Fibroblast of skin of right biceps (primary cell): Measurements from ENCODE around the gene ADAMTS16.

Source experiments
- DNase-seq: peaks from one replicate; pipeline ENCODE4 v3.0.0-alpha.2; 2013

The ADAMTS16 gene

GRCh38 chr5:5293029-5293428 lies 152.9 kb downstream of the ADAMTS16 start:
- no peak for DNase-seq

- DNase-seq: no peak
These were observed 154.3 kb downstream of the ADAMTS16 start for GRCh38 chr5:5294429-5294828.

GRCh38 chr5:5295351-5295750 lies 155.2 kb downstream of the ADAMTS16 start:
- DNase-seq: no peak

- DNase-seq: no peak
These were observed 155.9 kb downstream of the ADAMTS16 start for GRCh38 chr5:5296051-5296450.

GRCh38 chr5:5297432-5298067 lies 157.4 kb downstream of the ADAMTS16 start:
- no peak for DNase-seq

GRCh38 chr5:5298068-5298633 lies 158.0 kb downstream of the ADAMTS16 start:
- DNase-seq: no peak

GRCh38 chr5:5298841-5299541 lies 158.9 kb downstream of the ADAMTS16 start:
- DNase-seq: no peak

GRCh38 chr5:5301176-5301575 lies 161.0 kb downstream of the ADAMTS16 start:
- DNase-seq: no peak

- DNase-seq: no peak
These were observed 162.1 kb downstream of the ADAMTS16 start for GRCh38 chr5:5302201-5302600.

GRCh38 chr5:5303242-5303641 lies 163.1 kb downstream of the ADAMTS16 start:
- DNase-seq: no peak

GRCh38 chr5:5304361-5305020 lies 164.4 kb downstream of the ADAMTS16 start:
- DNase-seq: no peak

- DNase-seq: peak; percentile 89
These were observed 166.6 kb downstream of the ADAMTS16 start for GRCh38 chr5:5306696-5307095.

GRCh38 chr5:5308319-5308718 lies 168.2 kb downstream of the ADAMTS16 start:
- no peak for DNase-seq

- DNase-seq: no peak
These were observed 169.5 kb downstream of the ADAMTS16 start for GRCh38 chr5:5309645-5310044.

GRCh38 chr5:5313101-5313635 lies 173.0 kb downstream of the ADAMTS16 start:
- peak; percentile 48 for DNase-seq

- DNase-seq: no peak
These were observed 174.0 kb downstream of the ADAMTS16 start for GRCh38 chr5:5314166-5314565.

- no peak for DNase-seq
These were observed 174.5 kb downstream of the ADAMTS16 start for GRCh38 chr5:5314626-5315025.

- DNase-seq: no peak
These were observed 175.2 kb downstream of the ADAMTS16 start for GRCh38 chr5:5315068-5315980.

GRCh38 chr5:5316334-5316733 lies 176.2 kb downstream of the ADAMTS16 start:
- peak; percentile 59 for DNase-seq

- no peak for DNase-seq
These were observed 177.8 kb downstream of the ADAMTS16 start for GRCh38 chr5:5317976-5318375.

GRCh38 chr5:5318426-5319190 lies 178.5 kb downstream of the ADAMTS16 start:
- no peak for DNase-seq
